Progenitor cell of endocrine pancreas (in vitro differentiated cells): ENCODE results near the gene LRRC8B. TPM values are rescaled to one million over a fixed set of nuclear protein-coding genes. Genes with fewer than 3 reads are reported as not detected.

Experiments used
- DNase-seq: peaks from one replicate; pipeline ENCODE4 v3.0.0; 2021; ENCODE audit warnings: low spot score; ENCODE audit not compliant: unreplicated experiment
- H3K27ac Mint-ChIP-seq: 2 replicates; pipeline ENCODE4 v1.8.0; 2021; ENCODE audit warnings: mild to moderate bottlenecking, moderate library complexity, mixed read lengths
- H3K27me3 Mint-ChIP-seq: 2 replicates; pipeline ENCODE4 v1.8.0; 2021; ENCODE audit warnings: mixed read lengths
- H3K36me3 Mint-ChIP-seq: 2 replicates; pipeline ENCODE4 v1.8.0; 2022; ENCODE audit warnings: mixed read lengths; ENCODE audit not compliant: insufficient read depth
- H3K4me1 Mint-ChIP-seq: 2 replicates; pipeline ENCODE4 v1.8.0; 2021; ENCODE audit warnings: low read depth, mixed read lengths
- H3K4me3 Mint-ChIP-seq: 2 replicates; pipeline ENCODE4 v1.8.0; 2021; ENCODE audit warnings: low read depth, mild to moderate bottlenecking, moderate library complexity, mixed read lengths
- H3K9me3 Mint-ChIP-seq: 2 replicates; pipeline ENCODE4 v1.8.0; 2021; ENCODE audit warnings: low read depth, mixed read lengths
- total RNA-seq: library from RNA; stranded (reverse); gene quantifications from 2 replicates; pipeline ENCODE4 v1.2.1, GENCODE V29; 2021
- TF ChIP-seq, protein P1 (sequence below): fragments of 200-600 bp; sonication (generic); IDR thresholded peaks from one replicate; pipeline ENCODE4 v1.5.0; 2021; ENCODE audit warnings: antibody characterized with exemption, mild to moderate bottlenecking; ENCODE audit not compliant: unreplicated experiment

LRRC8B gene
- total RNA-seq, 1 donor from 2014 or later = 22.2 TPM

DNA sequence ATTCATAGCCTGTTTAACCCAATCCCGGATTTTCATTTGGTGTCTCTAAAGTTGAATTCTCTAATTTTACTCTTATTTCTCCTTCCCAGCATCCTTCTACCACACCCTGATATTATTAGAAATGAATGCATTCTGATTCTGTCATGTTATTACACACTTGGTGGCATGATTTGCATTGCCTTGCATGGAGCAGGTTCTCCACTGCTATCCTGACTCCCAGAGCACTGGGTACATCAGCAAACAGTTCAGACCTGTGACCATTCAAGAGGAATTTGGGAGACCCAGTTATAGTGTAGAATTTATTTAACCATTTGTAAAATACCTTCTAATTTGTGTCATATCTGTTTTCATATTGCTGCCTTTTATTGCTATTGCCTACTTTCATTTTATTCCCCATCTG, 2.6 kb downstream of the LRRC8B start:
- H3K27me3 Mint-ChIP-seq = peaks cover 5% of the 10 kb centered on the region

DNA sequence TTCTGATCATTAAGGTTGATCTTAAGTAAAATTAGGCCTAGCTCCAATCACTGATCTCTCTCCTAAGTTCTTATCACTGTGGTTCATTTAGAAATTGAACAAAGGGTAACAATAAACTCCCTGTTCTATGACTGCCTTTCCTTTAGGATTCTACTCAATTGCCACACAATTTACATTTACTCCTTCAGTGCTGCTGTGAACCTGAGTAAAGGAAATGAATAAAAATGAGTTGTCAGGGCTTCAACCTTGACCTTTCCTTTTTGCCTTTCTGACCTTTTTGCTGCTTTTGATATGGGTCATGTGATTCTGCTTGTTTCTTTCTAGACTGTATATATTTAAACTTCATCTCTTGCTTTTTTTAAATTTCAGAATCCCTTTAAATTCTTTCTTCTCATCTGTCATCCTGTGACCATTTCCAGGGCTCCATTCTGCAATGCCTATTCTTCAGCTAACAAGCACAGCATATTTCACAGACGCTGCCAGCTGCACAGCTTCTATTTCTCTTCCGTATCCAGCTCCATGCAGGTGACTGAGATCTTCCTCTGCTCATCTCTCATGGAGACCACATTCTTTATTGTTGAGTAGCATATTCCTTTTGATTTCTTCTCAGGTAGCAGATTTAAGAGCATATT, 3.2 kb downstream of the LRRC8B start:
- no peaks in the 10 kb centered on the region for H3K36me3 Mint-ChIP-seq
- no peak overlapping the region for H3K4me3 Mint-ChIP-seq
- no peak overlapping the region for H3K27ac Mint-ChIP-seq
- no peak for DNase-seq
- peaks cover 2% of the 10 kb centered on the region for H3K27me3 Mint-ChIP-seq
- TF ChIP-seq, protein P1, sequence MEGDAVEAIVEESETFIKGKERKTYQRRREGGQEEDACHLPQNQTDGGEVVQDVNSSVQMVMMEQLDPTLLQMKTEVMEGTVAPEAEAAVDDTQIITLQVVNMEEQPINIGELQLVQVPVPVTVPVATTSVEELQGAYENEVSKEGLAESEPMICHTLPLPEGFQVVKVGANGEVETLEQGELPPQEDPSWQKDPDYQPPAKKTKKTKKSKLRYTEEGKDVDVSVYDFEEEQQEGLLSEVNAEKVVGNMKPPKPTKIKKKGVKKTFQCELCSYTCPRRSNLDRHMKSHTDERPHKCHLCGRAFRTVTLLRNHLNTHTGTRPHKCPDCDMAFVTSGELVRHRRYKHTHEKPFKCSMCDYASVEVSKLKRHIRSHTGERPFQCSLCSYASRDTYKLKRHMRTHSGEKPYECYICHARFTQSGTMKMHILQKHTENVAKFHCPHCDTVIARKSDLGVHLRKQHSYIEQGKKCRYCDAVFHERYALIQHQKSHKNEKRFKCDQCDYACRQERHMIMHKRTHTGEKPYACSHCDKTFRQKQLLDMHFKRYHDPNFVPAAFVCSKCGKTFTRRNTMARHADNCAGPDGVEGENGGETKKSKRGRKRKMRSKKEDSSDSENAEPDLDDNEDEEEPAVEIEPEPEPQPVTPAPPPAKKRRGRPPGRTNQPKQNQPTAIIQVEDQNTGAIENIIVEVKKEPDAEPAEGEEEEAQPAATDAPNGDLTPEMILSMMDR = no peak
- peaks cover 10% of the 10 kb centered on the region for H3K4me1 Mint-ChIP-seq
- H3K9me3 Mint-ChIP-seq = no peaks in the 10 kb centered on the region

More for the DNA sequence above, 2.6 kb downstream of the LRRC8B start:
- TF ChIP-seq, protein P1 = no peak
- Mint-ChIP-seq H3K27ac (no peak overlapping the region), H3K4me3 (no peak overlapping the region), H3K9me3 (no peaks in the 10 kb centered on the region), H3K4me1 (peaks cover 10% of the 10 kb centered on the region), H3K36me3 (no peaks in the 10 kb centered on the region)
- DNase-seq = no peak

DNA sequence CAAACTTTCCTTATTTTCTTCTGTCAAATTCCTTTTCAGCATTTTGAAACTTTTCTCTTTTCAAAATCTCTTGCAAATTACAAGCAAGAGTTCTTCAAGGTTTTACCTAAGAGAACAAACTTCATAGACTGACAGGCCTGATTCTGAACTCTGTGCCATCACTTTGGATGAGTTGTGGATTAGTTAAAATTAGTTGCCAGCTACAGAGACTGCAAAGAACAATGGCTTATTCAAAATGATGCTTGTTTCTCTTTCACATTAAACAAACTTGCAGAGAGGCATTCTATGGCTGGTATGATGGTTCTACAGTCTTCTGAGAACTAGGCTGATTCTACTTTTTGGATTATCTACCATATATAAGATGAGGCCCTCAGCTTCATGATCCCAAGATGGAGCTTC, 3.8 kb downstream of the LRRC8B start:
- Mint-ChIP-seq H3K27ac (no peak overlapping the region), H3K9me3 (no peaks in the 10 kb centered on the region), H3K4me1 (peaks cover 10% of the 10 kb centered on the region), H3K27me3 (no peaks in the 10 kb centered on the region), H3K4me3 (no peak overlapping the region), H3K36me3 (no peaks in the 10 kb centered on the region)
- TF ChIP-seq, protein P1 = no peak
- no peak for DNase-seq

DNA sequence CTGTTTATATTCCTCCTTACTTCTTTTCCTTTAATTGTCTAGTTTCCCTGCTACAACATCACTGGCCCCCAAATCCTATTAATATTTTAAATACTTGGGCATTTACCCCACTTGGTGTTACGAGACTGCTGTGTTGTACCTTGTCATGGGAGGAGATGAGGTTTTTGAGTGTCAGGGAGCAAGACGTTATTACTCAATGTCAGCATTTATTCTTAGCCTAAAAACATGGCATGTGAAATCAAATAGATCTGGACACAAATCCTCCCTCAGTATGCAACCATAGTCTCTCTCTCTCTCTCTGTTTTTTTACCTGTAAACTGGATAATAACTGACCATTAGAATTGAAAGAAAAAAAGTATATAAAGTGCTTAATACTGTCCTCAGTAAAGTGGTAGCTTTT, 4.6 kb downstream of the LRRC8B start:
- TF ChIP-seq, protein P1 = no peak
- H3K36me3 Mint-ChIP-seq = no peaks in the 10 kb centered on the region
- no peaks in the 10 kb centered on the region for H3K27me3 Mint-ChIP-seq
- DNase-seq = no peak
- H3K4me3 Mint-ChIP-seq = no peak overlapping the region
- no peak overlapping the region for H3K27ac Mint-ChIP-seq
- H3K9me3 Mint-ChIP-seq = no peaks in the 10 kb centered on the region
- H3K4me1 Mint-ChIP-seq = peaks cover 6% of the 10 kb centered on the region

DNA sequence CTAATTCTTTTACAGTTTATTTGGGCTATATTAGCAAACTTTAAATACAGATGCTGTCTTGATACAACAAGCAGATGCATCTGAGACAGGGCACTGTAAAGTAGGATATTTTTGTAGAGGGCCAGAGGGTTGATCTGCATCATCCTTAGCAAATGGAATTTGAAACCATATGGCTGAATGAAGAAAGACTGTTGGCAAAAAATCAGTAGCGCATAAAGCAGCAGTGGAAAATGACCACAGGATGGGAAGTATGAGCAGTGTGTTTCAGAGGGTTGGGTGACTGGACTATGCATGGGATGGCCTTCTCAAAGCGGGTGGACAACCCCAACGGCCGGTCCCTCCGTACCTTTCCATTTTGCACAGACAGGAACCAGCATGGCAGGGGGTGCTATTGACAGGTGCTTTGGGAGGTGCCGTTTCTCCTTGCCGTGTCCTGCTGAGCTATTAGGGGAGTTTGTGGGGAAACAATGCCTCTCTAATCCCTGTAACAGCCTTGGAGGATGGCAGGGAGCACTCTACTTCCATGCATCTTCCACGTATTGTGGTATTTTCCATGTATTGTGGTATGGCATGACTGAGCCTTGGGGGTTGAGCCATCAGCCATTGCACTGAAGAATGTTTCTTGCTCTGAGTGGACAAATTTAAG, 5.9 kb downstream of the LRRC8B start:
- DNase-seq = no peak
- Mint-ChIP-seq H3K27me3 (no peaks in the 10 kb centered on the region), H3K4me1 (peaks cover 4% of the 10 kb centered on the region), H3K9me3 (no peaks in the 10 kb centered on the region), H3K4me3 (no peak overlapping the region), H3K27ac (no peak overlapping the region), H3K36me3 (no peaks in the 10 kb centered on the region)
- TF ChIP-seq, protein P1 = no peak
